CD14-positive monocyte (primary cell): ENCODE data around the gene RAB12. TPM values are rescaled to one million over a fixed set of nuclear protein-coding genes. Genes with fewer than 3 reads are reported as not detected.

Source experiments
- DNase-seq, 3 donors: peaks; one replicate each; pipeline ENCODE4 v3.0.0-alpha.2; 2011 to 2022
- H2AFZ ChIP-seq: 2 replicates; pipeline ENCODE4 v1.6.0; 2012; ENCODE audit warnings: mild to moderate bottlenecking, low read depth, low read length, inconsistent platforms; ENCODE audit not compliant: insufficient read depth, poor library complexity, severe bottlenecking
- H3K27ac ChIP-seq, 2 donors: 1 replicate in 1 of 2; 2 replicates in 1 of 2; pipeline ENCODE4 v1.5.1; 2012 to 2013; ENCODE audit warnings: low read length in 2 of 2, control low read depth in 1 of 2, inconsistent platforms in 1 of 2, low read depth in 1 of 2, mild to moderate bottlenecking in 1 of 2
- H3K27me3 ChIP-seq, 2 donors: one replicate each; pipeline versions ENCODE4 v1.6.0 to v1.6.1; 2011 to 2013; ENCODE audit warnings: low read length in 2 of 2; ENCODE audit not compliant: control insufficient read depth in 2 of 2, insufficient read depth in 2 of 2
- H3K36me3 ChIP-seq, 2 donors: replicated peaks in 1 of 2; 1 replicate in 1 of 2; 2 replicates in 1 of 2; pipeline versions ENCODE4 v1.5.1 to v1.6.1; 2012 to 2013; ENCODE audit warnings: low read length in 2 of 2, control low read depth in 1 of 2, inconsistent platforms in 1 of 2, mild to moderate bottlenecking in 1 of 2; ENCODE audit not compliant: insufficient read depth in 2 of 2, control insufficient read depth in 1 of 2
- H3K4me1 ChIP-seq, 2 donors: 1 replicate in 1 of 2; 2 replicates in 1 of 2; pipeline versions ENCODE4 v1.5.1 to v1.6.1; 2012 to 2013; ENCODE audit warnings: low read length in 2 of 2, control low read depth in 1 of 2, inconsistent platforms in 1 of 2, mild to moderate bottlenecking in 1 of 2, moderate library complexity in 1 of 2; ENCODE audit not compliant: insufficient read depth in 2 of 2, control insufficient read depth in 1 of 2
- H3K4me2 ChIP-seq: replicated peaks from 2 replicates; pipeline ENCODE3; 2012; ENCODE audit warnings: low read length, moderate library complexity, mild to moderate bottlenecking; ENCODE audit not compliant: poor library complexity, severe bottlenecking; ENCODE audit errors: extremely low read depth
- H3K4me3 ChIP-seq, 3 experiments: fragments of 200-600 bp in 1 of 3; sonication (generic) in 1 of 3; replicated peaks in 1 of 3; 1 replicate in 2 of 3; 2 replicates in 1 of 3; pipeline ENCODE4 v1.5.1; 2011 to 2013; ENCODE audit warnings: low read length in 3 of 3, mild to moderate bottlenecking in 3 of 3, control low read depth in 2 of 3, low read depth in 2 of 3, inconsistent platforms in 1 of 3, moderate library complexity in 1 of 3
- H3K79me2 ChIP-seq: 2 replicates; pipeline ENCODE4 v1.6.0; 2012; ENCODE audit warnings: mild to moderate bottlenecking, control low read depth, inconsistent platforms, low read length, moderate library complexity; ENCODE audit not compliant: insufficient read depth
- H3K9ac ChIP-seq: 2 replicates; pipeline ENCODE4 v1.6.0; 2017; ENCODE audit warnings: low read length, mild to moderate bottlenecking; ENCODE audit not compliant: insufficient read depth, poor library complexity, severe bottlenecking
- H3K9me3 ChIP-seq, 2 donors: replicated peaks in 1 of 2; 1 replicate in 1 of 2; 2 replicates in 1 of 2; pipeline versions ENCODE4 v1.5.1 to v1.6.1; 2012 to 2013; ENCODE audit warnings: low read length in 2 of 2, control low read depth in 1 of 2; ENCODE audit not compliant: control insufficient read depth in 1 of 2, insufficient read depth in 1 of 2
- H4K20me1 ChIP-seq: 2 replicates; pipeline ENCODE4 v1.6.0; 2012; ENCODE audit warnings: mild to moderate bottlenecking, low read length, control low read depth, moderate library complexity; ENCODE audit not compliant: insufficient read depth
- H3K27ac Mint-ChIP-seq, 7 donors: one replicate each; pipeline ENCODE4 v1.8.0; 2020; ENCODE audit warnings: mild to moderate bottlenecking in 7 of 7, mixed read lengths in 7 of 7, moderate library complexity in 6 of 7, inconsistent platforms in 2 of 7
- H3K27me3 Mint-ChIP-seq, 3 donors: one replicate each; pipeline ENCODE4 v1.8.0; 2021 to 2022; ENCODE audit warnings: low read depth in 3 of 3, mild to moderate bottlenecking in 3 of 3, mixed read lengths in 3 of 3, moderate library complexity in 3 of 3, inconsistent platforms in 1 of 3
- H3K36me3 Mint-ChIP-seq, 2 donors: one replicate each; pipeline ENCODE4 v1.8.0; 2020; ENCODE audit warnings: mixed read lengths in 2 of 2, inconsistent platforms in 1 of 2, mild to moderate bottlenecking in 1 of 2
- H3K4me1 Mint-ChIP-seq: one replicate; pipeline ENCODE4 v1.8.0; 2020; ENCODE audit warnings: mild to moderate bottlenecking, mixed read lengths
- H3K4me3 Mint-ChIP-seq, 2 donors: one replicate each; pipeline ENCODE4 v1.8.0; 2020; ENCODE audit warnings: mild to moderate bottlenecking in 2 of 2, mixed read lengths in 2 of 2, moderate library complexity in 1 of 2
- H3K9me3 Mint-ChIP-seq, 7 donors: one replicate each; pipeline ENCODE4 v1.8.0; 2020 to 2022; ENCODE audit warnings: mixed read lengths in 7 of 7, mild to moderate bottlenecking in 6 of 7, moderate library complexity in 6 of 7, inconsistent platforms in 2 of 7
- CTCF ChIP-seq: fragments of 200-600 bp; IDR thresholded peaks from one replicate; pipeline ENCODE4 v1.8.0; 2022; ENCODE audit warnings: antibody characterized with exemption, mild to moderate bottlenecking
- WGBS: methylation state at CpG from one replicate; pipeline ENCODE4 v1.1.5; 2013; ENCODE audit warnings: missing lambda C conversion rate; ENCODE audit not compliant: insufficient coverage; 5-methylcytosine and 5-hydroxymethylcytosine counted together
- intact Hi-C, 2 donors: fragments of 100-400 bp; cut with micrococcal nuclease; formaldehyde crosslinking; loops; one replicate each; pipeline versions ENCODE4 v1.15.0 to v1.15.1; 2023
- polyA plus RNA-seq, 3 donors: library from polyadenylated mRNA; depleted of rRNA in 1 of 3; unstranded in 2 of 3; stranded (reverse) in 1 of 3; fragments of 300-500 nt in 2 of 3; fragments of >200 nt in 1 of 3; fragmentation: Illumina TruSeq in 2 of 3; gene quantifications; 1 replicate in 2 of 3; 2 replicates in 1 of 3; pipeline ENCODE4 v1.2.3, GENCODE V29; 2012 to 2021

RAB12 gene
- polyA plus RNA-seq, 3 donors: 0.15 to 22.1 (median 0.16) TPM

GRCh38 chr18:8658858-8659485 lies 49.7 kb downstream of the RAB12 start:
- H3K27ac Mint-ChIP-seq: no peak overlapping the region
- no peaks in the 10 kb centered on the region for H3K36me3 Mint-ChIP-seq
- H3K9me3 Mint-ChIP-seq: no peaks in the 10 kb centered on the region
- H3K79me2 ChIP-seq: no peaks in the 10 kb centered on the region
- no peak overlapping the region for H2AFZ ChIP-seq
- peaks cover 8% of the 10 kb centered on the region for H3K4me1 Mint-ChIP-seq
- no peak for DNase-seq
- no peak overlapping the region for H3K9ac ChIP-seq
- H3K9me3 ChIP-seq: no peaks in the 10 kb centered on the region
- no peak overlapping the region for H3K4me3 ChIP-seq
- no peaks in the 10 kb centered on the region for H4K20me1 ChIP-seq
- H3K27ac ChIP-seq: no peak overlapping the region
- H3K4me2 ChIP-seq: no peak overlapping the region
- peaks cover 0 to 3% of the 10 kb centered on the region in 2 donors for H3K4me1 ChIP-seq
- H3K4me3 Mint-ChIP-seq: no peak overlapping the region
- intact Hi-C loops: no loop called here
- H3K27me3 Mint-ChIP-seq: peaks cover 8 to 17% (median 12%) of the 10 kb centered on the region in 3 donors
- no peaks in the 10 kb centered on the region for H3K36me3 ChIP-seq
- peaks cover 0 to 6% of the 10 kb centered on the region in 2 donors for H3K27me3 ChIP-seq
- TF ChIP-seq CTCF: no peak
- WGBS: 97% methylated on average over 20 of the region's 31 CpGs

- H3K9me3 ChIP-seq: no peaks in the 10 kb centered on the region
- H2AFZ ChIP-seq: no peak overlapping the region
- H3K4me2 ChIP-seq: no peak overlapping the region
- H3K36me3 ChIP-seq: no peaks in the 10 kb centered on the region
- H3K4me3 Mint-ChIP-seq: no peak overlapping the region
- H3K4me3 ChIP-seq: no peak overlapping the region
- H3K36me3 Mint-ChIP-seq: no peaks in the 10 kb centered on the region
- no peak for TF ChIP-seq CTCF
- H3K79me2 ChIP-seq: no peaks in the 10 kb centered on the region
- no peaks in the 10 kb centered on the region for H3K9me3 Mint-ChIP-seq
- 96% methylated on average over 26 of the region's 36 CpGs for WGBS
- H3K27ac ChIP-seq: no peak overlapping the region
- H3K27me3 Mint-ChIP-seq: peaks cover 8 to 17% (median 12%) of the 10 kb centered on the region in 3 donors
- peaks cover 8% of the 10 kb centered on the region for H3K4me1 Mint-ChIP-seq
- peak overlapping the region in 1 of 7 donors; percentile 37 for H3K27ac Mint-ChIP-seq
- H3K4me1 ChIP-seq: peaks cover 0 to 3% of the 10 kb centered on the region in 2 donors
- no peaks in the 10 kb centered on the region for H4K20me1 ChIP-seq
- H3K27me3 ChIP-seq: peaks cover 0 to 4% of the 10 kb centered on the region in 2 donors
- no peak overlapping the region for H3K9ac ChIP-seq
- intact Hi-C loops: no loop called here
- no peak for DNase-seq
Observed at GRCh38 chr18:8659609-8660242, 50.5 kb downstream of the RAB12 start.
